ENCODE measurements around the gene CCDC7.
"Not testable (repeated sequence)": the region's sequence is repeated elsewhere in the genome, so short reads cannot be mapped to it uniquely, and the experiment has no call there.

The CCDC7 gene

DNA sequence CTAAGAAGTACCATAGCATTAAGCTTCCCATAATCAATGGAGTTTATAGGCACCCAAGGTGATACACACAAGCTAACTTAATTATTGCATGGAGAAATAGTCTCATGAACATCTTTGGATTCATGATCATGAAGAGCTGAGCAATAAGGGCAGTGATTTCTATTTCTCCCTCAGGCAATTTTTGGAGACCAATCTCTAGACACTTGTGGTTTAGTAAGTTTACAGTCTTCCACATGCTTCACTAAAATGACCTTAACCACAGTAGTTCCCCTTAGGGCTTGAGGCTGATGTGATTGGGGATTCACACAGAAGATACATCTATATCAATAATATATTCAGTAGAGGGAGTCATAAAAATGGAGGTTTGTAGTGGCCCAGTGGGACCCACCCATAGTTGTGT, 241.2 kb downstream of the CCDC7 start:
- TF ChIP-seq, protein P1, sequence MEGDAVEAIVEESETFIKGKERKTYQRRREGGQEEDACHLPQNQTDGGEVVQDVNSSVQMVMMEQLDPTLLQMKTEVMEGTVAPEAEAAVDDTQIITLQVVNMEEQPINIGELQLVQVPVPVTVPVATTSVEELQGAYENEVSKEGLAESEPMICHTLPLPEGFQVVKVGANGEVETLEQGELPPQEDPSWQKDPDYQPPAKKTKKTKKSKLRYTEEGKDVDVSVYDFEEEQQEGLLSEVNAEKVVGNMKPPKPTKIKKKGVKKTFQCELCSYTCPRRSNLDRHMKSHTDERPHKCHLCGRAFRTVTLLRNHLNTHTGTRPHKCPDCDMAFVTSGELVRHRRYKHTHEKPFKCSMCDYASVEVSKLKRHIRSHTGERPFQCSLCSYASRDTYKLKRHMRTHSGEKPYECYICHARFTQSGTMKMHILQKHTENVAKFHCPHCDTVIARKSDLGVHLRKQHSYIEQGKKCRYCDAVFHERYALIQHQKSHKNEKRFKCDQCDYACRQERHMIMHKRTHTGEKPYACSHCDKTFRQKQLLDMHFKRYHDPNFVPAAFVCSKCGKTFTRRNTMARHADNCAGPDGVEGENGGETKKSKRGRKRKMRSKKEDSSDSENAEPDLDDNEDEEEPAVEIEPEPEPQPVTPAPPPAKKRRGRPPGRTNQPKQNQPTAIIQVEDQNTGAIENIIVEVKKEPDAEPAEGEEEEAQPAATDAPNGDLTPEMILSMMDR (IDR thresholded peaks at IDR 0.05) = no peak
- H3K36me3 ChIP-seq (ENCODE audit: control insufficient read depth, insufficient read depth, low read length) = no peaks in the 10 kb centered on the region
- no peak overlapping the region for H3K9ac ChIP-seq

DNA sequence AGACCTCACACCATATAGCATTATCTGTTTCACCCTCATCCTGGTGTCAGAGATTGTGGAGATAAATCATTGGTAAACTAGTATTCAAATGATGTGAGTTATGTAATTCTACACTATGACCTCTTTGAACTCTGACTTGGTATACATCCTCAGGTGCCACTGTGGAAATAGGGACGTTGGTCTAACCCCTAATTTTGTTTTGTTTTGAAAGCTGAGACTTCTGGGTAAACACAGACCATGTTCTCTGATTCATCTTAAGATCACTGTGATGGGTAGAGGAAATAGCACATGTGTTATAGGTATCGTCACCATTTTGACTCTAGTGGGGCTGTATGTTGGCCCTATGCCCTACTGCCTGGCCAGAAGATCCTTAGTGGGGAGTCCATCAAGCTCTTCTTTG, 241.6 kb downstream of the CCDC7 start:
- H2AFZ ChIP-seq = no peak overlapping the region
- TF ChIP-seq, protein P1 (IDR thresholded peaks at IDR 0.05) = no peak
- H3K9me3 ChIP-seq (ENCODE audit: control insufficient read depth, low read length) = no peaks in the 10 kb centered on the region
- no peak overlapping the region for H3K9ac ChIP-seq
- no peak overlapping the region for H3K4me3 ChIP-seq (ENCODE audit: low read depth, low read length)
- H3K36me3 ChIP-seq (ENCODE audit: control insufficient read depth, insufficient read depth, low read length) = no peaks in the 10 kb centered on the region
- H3K27me3 ChIP-seq (ENCODE audit: control insufficient read depth, insufficient read depth, low read length) = no peaks in the 10 kb centered on the region
- H3K4me2 ChIP-seq (ENCODE audit: low read length) = no peak overlapping the region
- H3K27ac ChIP-seq = no peak overlapping the region
- H3K4me1 ChIP-seq = no peaks in the 10 kb centered on the region
- H3K79me2 ChIP-seq = no peaks in the 10 kb centered on the region

More for the DNA sequence above, 241.2 kb downstream of the CCDC7 start:
- Histone ChIP-seq H3K9me3 (ENCODE audit: control insufficient read depth, low read length) (no peaks in the 10 kb centered on the region), H3K79me2 (no peaks in the 10 kb centered on the region), H2AFZ (no peak overlapping the region), H3K4me1 (no peaks in the 10 kb centered on the region), H3K4me2 (ENCODE audit: low read length) (no peak overlapping the region), H3K4me3 (ENCODE audit: low read depth, low read length) (no peak overlapping the region), H3K27me3 (ENCODE audit: control insufficient read depth, insufficient read depth, low read length) (no peaks in the 10 kb centered on the region), H3K27ac (no peak overlapping the region)

GRCh38 chr10:32692174-32692573, 246.2 kb downstream of the CCDC7 start:
- Histone ChIP-seq H3K79me2 (no peaks in the 10 kb centered on the region), H3K36me3 (ENCODE audit: control insufficient read depth, insufficient read depth, low read length) (no peaks in the 10 kb centered on the region), H3K27ac (no peak overlapping the region), H3K9me3 (ENCODE audit: control insufficient read depth, low read length) (no peaks in the 10 kb centered on the region), H2AFZ (no peak overlapping the region), H3K27me3 (ENCODE audit: control insufficient read depth, insufficient read depth, low read length) (no peaks in the 10 kb centered on the region), H3K4me2 (ENCODE audit: low read length) (no peak overlapping the region), H3K4me1 (no peaks in the 10 kb centered on the region), H3K9ac (no peak overlapping the region), H3K4me3 (ENCODE audit: low read depth, low read length) (no peak overlapping the region)
- TF ChIP-seq, protein P1 (IDR thresholded peaks at IDR 0.05) = no peak

DNA sequence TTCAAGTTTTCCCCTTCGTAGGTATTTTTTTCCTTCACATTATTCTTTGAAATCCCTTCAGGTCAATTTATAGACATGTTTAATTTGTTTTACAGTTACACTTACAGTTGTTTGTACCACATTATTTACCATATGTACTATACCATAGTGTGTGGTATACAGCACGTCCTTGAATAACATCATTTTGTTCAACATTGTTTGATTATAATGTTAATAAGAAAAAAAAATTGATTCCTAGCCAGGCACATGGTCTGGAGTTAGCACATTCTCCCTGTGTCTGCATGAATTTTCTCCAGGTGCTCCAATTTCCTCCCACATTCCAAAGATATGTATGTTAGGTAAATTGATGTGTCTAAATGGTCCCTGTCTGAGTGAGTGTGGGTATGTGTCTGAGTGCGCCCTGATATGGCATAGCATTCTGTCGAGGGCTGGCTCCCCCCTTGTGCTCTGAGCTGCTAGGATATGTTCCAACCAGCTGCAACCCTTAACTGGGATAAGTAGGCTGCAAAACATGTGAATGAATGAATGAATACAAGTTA, 247.6 kb downstream of the CCDC7 start:
- no peak overlapping the region for H3K27ac ChIP-seq

DNA sequence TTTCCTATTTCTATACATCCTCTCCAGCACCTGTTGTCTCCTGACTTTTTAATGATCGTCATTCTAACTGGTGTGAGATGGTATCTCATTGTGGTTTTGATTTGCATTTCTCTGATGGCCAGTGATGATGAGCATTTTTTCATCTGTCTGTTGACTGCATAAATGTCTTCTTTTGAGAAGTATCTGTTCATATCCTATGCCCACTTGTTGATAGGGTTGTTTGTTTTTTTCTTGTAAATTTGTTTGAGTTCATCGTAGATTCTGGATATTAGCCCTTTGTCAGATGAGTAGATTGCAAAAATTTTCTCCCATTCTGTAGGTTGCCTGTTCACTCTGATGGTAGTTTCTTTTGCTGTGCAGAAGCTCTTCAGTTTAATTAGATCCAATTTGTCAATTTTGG, 253.7 kb downstream of the CCDC7 start:
- not testable (repeated sequence) for H3K9ac ChIP-seq; H3K4me2 ChIP-seq (ENCODE audit: low read length); H3K27me3 ChIP-seq (ENCODE audit: control insufficient read depth, insufficient read depth, low read length); H3K4me3 ChIP-seq (ENCODE audit: low read depth, low read length); H3K27ac ChIP-seq; H3K79me2 ChIP-seq; H3K9me3 ChIP-seq (ENCODE audit: control insufficient read depth, low read length); H3K36me3 ChIP-seq (ENCODE audit: control insufficient read depth, insufficient read depth, low read length); H2AFZ ChIP-seq; H3K4me1 ChIP-seq

More for the DNA sequence above, 247.6 kb downstream of the CCDC7 start:
- H3K9ac ChIP-seq = no peak overlapping the region
- H3K4me1 ChIP-seq = no peaks in the 10 kb centered on the region
- no peak overlapping the region for H3K4me2 ChIP-seq (ENCODE audit: low read length)
- H3K36me3 ChIP-seq (ENCODE audit: control insufficient read depth, insufficient read depth, low read length) = no peaks in the 10 kb centered on the region
- no peaks in the 10 kb centered on the region for H3K9me3 ChIP-seq (ENCODE audit: control insufficient read depth, low read length)
- H3K27me3 ChIP-seq (ENCODE audit: control insufficient read depth, insufficient read depth, low read length) = no peaks in the 10 kb centered on the region
- no peaks in the 10 kb centered on the region for H3K79me2 ChIP-seq
- TF ChIP-seq, protein P1 (IDR thresholded peaks at IDR 0.05) = no peak
- no peak overlapping the region for H2AFZ ChIP-seq
- H3K4me3 ChIP-seq (ENCODE audit: low read depth, low read length) = no peak overlapping the region

Measured in parathyroid adenoma (tissue), 2 donors.